ENCODE measurements around the gene TCF7L1.

GRCh38 chr2:85341269-85342029 is 208.3 kb downstream of the TCF7L1 start:
- TF ChIP-seq, protein P1, sequence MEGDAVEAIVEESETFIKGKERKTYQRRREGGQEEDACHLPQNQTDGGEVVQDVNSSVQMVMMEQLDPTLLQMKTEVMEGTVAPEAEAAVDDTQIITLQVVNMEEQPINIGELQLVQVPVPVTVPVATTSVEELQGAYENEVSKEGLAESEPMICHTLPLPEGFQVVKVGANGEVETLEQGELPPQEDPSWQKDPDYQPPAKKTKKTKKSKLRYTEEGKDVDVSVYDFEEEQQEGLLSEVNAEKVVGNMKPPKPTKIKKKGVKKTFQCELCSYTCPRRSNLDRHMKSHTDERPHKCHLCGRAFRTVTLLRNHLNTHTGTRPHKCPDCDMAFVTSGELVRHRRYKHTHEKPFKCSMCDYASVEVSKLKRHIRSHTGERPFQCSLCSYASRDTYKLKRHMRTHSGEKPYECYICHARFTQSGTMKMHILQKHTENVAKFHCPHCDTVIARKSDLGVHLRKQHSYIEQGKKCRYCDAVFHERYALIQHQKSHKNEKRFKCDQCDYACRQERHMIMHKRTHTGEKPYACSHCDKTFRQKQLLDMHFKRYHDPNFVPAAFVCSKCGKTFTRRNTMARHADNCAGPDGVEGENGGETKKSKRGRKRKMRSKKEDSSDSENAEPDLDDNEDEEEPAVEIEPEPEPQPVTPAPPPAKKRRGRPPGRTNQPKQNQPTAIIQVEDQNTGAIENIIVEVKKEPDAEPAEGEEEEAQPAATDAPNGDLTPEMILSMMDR (IDR thresholded peaks at IDR 0.05 in 4 of 5, conservative IDR thresholded peaks at IDR 0.05 in 1 of 5): no peak
- TF ChIP-seq POLR2A (IDR thresholded peaks at IDR 0.05): no peak
